Breast epithelium (tissue), 3 donors: Measurements from ENCODE around the gene CRYGD.

Experiments
- CTCF ChIP-seq, 3 donors: fragments of 450-650 bp; IDR thresholded peaks; one replicate each; pipeline ENCODE4 v1.5.1; 2016 to 2017; ENCODE audit warnings: antibody characterized with exemption in 3 of 3, mild to moderate bottlenecking in 3 of 3, moderate library complexity in 3 of 3
- POLR2A ChIP-seq: fragments of 450-650 bp; IDR thresholded peaks from one replicate; pipeline ENCODE4 v1.6.1; 2016; ENCODE audit warnings: antibody characterized with exemption, mild to moderate bottlenecking, moderate library complexity

- TF ChIP-seq CTCF (IDR thresholded peaks at IDR 0.05) (no peak), POLR2A (no peak)
Measured at GRCh38 chr2:208093128-208093527, 31.2 kb downstream of the CRYGD start.
